ENCODE data around the gene OAS3. TPM values are rescaled to one million over a fixed set of nuclear protein-coding genes. Genes with fewer than 3 reads are reported as not detected.

Gene OAS3
- polyA plus RNA-seq, 3 donors: 22.0 to 54.3 (median 41.9) TPM

DNA sequence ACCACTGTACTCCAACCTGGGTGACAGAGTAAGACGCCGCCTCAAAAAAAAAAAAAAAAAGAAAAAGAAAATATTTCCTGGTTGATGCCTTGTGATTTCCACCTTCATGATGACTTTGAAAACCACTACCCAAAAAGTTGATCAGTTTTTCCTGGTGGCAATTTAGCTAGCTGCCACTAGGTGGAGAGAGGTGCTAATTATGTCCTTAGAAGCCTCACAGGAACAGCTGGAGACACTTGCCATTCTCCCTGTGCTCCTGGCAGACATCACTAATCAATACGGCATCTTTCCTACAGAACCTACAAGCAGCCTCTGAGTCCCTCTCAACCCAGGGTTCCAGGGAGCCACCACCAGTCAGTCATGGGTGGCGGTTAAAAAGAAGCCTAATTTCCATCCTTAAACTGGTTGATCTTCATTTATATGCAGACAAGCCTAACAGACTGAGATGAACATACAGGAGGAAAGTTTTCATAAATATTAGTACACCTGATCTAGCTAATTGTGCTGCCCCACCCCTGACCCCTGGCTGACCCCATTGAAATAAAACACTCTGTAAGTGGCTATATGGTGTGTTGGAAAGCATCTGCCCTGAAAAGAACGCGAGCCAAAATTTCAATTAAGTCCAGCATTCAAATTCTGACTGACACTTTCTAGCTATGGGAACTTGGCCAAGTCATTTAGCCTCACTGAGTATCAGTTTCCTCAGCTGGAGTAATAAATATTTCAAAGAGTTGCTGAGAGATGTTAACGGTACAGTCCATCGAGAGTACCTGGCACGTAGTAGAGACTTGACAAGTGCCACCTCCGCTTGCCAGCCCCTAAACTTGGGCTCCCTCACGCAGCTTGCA, 37.8 kb upstream of the OAS3 start:
- TF ChIP-seq, protein P1, sequence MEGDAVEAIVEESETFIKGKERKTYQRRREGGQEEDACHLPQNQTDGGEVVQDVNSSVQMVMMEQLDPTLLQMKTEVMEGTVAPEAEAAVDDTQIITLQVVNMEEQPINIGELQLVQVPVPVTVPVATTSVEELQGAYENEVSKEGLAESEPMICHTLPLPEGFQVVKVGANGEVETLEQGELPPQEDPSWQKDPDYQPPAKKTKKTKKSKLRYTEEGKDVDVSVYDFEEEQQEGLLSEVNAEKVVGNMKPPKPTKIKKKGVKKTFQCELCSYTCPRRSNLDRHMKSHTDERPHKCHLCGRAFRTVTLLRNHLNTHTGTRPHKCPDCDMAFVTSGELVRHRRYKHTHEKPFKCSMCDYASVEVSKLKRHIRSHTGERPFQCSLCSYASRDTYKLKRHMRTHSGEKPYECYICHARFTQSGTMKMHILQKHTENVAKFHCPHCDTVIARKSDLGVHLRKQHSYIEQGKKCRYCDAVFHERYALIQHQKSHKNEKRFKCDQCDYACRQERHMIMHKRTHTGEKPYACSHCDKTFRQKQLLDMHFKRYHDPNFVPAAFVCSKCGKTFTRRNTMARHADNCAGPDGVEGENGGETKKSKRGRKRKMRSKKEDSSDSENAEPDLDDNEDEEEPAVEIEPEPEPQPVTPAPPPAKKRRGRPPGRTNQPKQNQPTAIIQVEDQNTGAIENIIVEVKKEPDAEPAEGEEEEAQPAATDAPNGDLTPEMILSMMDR (IDR thresholded peaks at IDR 0.05): peak; percentile 89
- Histone ChIP-seq H3K27me3 (ENCODE audit: control insufficient read depth in 2 of 2, insufficient read depth in 2 of 2, low read length in 2 of 2) (no peaks in the 10 kb centered on the region), H3K36me3 (replicated peaks in 1 of 2; ENCODE audit: control insufficient read depth in 1 of 2, insufficient read depth in 2 of 2, low read length in 2 of 2) (no peaks in the 10 kb centered on the region), H3K9me3 (replicated peaks in 1 of 2; ENCODE audit: control insufficient read depth in 1 of 2, insufficient read depth in 1 of 2, low read length in 2 of 2) (no peaks in the 10 kb centered on the region), H2AFZ (ENCODE audit: insufficient read depth, low read depth, low read length, poor library complexity, severe bottlenecking) (no peak overlapping the region), H3K4me2 (replicated peaks; ENCODE audit: extremely low read depth, low read length, poor library complexity, severe bottlenecking) (no peak overlapping the region), H3K9ac (ENCODE audit: insufficient read depth, low read length, poor library complexity, severe bottlenecking) (no peak overlapping the region), H3K4me1 (ENCODE audit: control insufficient read depth in 1 of 2, insufficient read depth in 2 of 2, low read length in 2 of 2) (peaks cover 10 to 11% of the 10 kb centered on the region in 2 donors), H3K27ac (ENCODE audit: low read depth in 1 of 2, low read length in 2 of 2) (no peak overlapping the region), H3K4me3 (replicated peaks in 1 of 3; ENCODE audit: low read depth in 2 of 3, low read length in 3 of 3) (no peak overlapping the region), H4K20me1 (ENCODE audit: insufficient read depth, low read length) (no peaks in the 10 kb centered on the region), H3K79me2 (ENCODE audit: insufficient read depth, low read length) (no peaks in the 10 kb centered on the region)
- intact Hi-C loops (cut with micrococcal nuclease): loop anchor here (10.0 kb wide), 2 partner anchors 134 to 284 kb away; partner anchors contain the start of genes DDX54 (in 1 of the 2) and RITA1 (in 1 of the 2)
- WGBS (ENCODE audit: insufficient coverage): 90% methylated on average over 7 of the region's 11 CpGs
- Mint-ChIP-seq H3K9me3 (no peaks in the 10 kb centered on the region), H3K27me3 (ENCODE audit: low read depth in 3 of 3) (peaks cover 4 to 15% (median 8%) of the 10 kb centered on the region in 3 donors), H3K36me3 (no peaks in the 10 kb centered on the region), H3K27ac (no peak overlapping the region), H3K4me3 (no peak overlapping the region), H3K4me1 (peaks cover 17% of the 10 kb centered on the region)
- peak; percentile 27 to 58 (median 47) for DNase-seq

DNA sequence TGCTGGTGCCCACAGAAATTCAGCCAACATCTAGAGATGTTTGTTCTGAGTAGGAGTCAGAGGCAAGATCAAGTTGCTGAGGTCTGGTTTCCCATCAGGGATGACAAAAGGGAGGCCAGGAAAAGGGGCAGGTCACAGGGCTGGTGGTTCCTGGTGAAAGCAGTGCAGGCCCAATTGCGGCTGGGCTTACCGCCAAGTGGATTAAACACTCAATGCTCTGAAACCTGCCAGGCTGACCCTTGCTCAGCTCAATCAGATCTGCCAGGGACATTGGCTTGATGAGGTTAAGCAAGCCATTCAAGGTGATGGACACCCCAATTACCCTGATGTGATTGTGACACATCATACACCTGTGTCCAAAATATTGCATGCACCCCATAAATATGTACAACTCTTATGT, 37.0 kb upstream of the OAS3 start:
- Histone ChIP-seq H4K20me1 (ENCODE audit: insufficient read depth, low read length) (no peaks in the 10 kb centered on the region), H3K4me2 (replicated peaks; ENCODE audit: extremely low read depth, low read length, poor library complexity, severe bottlenecking) (no peak overlapping the region), H3K4me3 (replicated peaks in 1 of 3; ENCODE audit: low read depth in 2 of 3, low read length in 3 of 3) (no peak overlapping the region), H3K9ac (ENCODE audit: insufficient read depth, low read length, poor library complexity, severe bottlenecking) (no peak overlapping the region), H3K9me3 (replicated peaks in 1 of 2; ENCODE audit: control insufficient read depth in 1 of 2, insufficient read depth in 1 of 2, low read length in 2 of 2) (no peaks in the 10 kb centered on the region), H3K79me2 (ENCODE audit: insufficient read depth, low read length) (no peaks in the 10 kb centered on the region), H3K27ac (ENCODE audit: low read depth in 1 of 2, low read length in 2 of 2) (no peak overlapping the region), H3K36me3 (replicated peaks in 1 of 2; ENCODE audit: control insufficient read depth in 1 of 2, insufficient read depth in 2 of 2, low read length in 2 of 2) (no peaks in the 10 kb centered on the region), H3K4me1 (ENCODE audit: control insufficient read depth in 1 of 2, insufficient read depth in 2 of 2, low read length in 2 of 2) (peaks cover 18 to 19% of the 10 kb centered on the region in 2 donors), H3K27me3 (ENCODE audit: control insufficient read depth in 2 of 2, insufficient read depth in 2 of 2, low read length in 2 of 2) (no peaks in the 10 kb centered on the region), H2AFZ (ENCODE audit: insufficient read depth, low read depth, low read length, poor library complexity, severe bottlenecking) (no peak overlapping the region)
- Mint-ChIP-seq H3K9me3 (no peaks in the 10 kb centered on the region), H3K27ac (no peak overlapping the region), H3K27me3 (ENCODE audit: low read depth in 3 of 3) (peaks cover 2 to 15% (median 8%) of the 10 kb centered on the region in 3 donors), H3K4me3 (no peak overlapping the region), H3K4me1 (peaks cover 25% of the 10 kb centered on the region), H3K36me3 (no peaks in the 10 kb centered on the region)
- intact Hi-C loops (cut with micrococcal nuclease): loop anchor here (10.0 kb wide), 2 partner anchors 134 to 284 kb away; partner anchors contain the start of genes DDX54 (in 1 of the 2) and RITA1 (in 1 of the 2)
- no peak for DNase-seq
- 93% methylated on average over 2 of the region's 2 CpGs for WGBS (ENCODE audit: insufficient coverage)
- TF ChIP-seq, protein P1 (IDR thresholded peaks at IDR 0.05): no peak
